Cardiac muscle cell (in vitro differentiated cells and primary cell): ENCODE measurements around the gene CD164L2. TPM values are rescaled to one million over a fixed set of nuclear protein-coding genes. Genes with fewer than 3 reads are reported as not detected.

Source experiments
- DNase-seq, 2 donors: peaks; one replicate each; pipeline versions ENCODE4 v3.0.0 to v3.0.0-alpha.2; 2010 to 2017; ENCODE audit warnings: low read depth in 1 of 2, low spot score in 1 of 2
- H3K27ac ChIP-seq: fragments of 200-600 bp; sonication (generic); 2 replicates; pipeline ENCODE4 v1.5.1; 2016
- H3K27me3 ChIP-seq: fragments of 200-600 bp; sonication (generic); 2 replicates; pipeline ENCODE4 v1.6.0; 2016; ENCODE audit warnings: control low read depth
- H3K36me3 ChIP-seq: fragments of 200-600 bp; sonication (generic); 2 replicates; pipeline ENCODE4 v1.5.1; 2016; ENCODE audit warnings: control low read depth
- H3K4me1 ChIP-seq: fragments of 200-600 bp; sonication (generic); 2 replicates; pipeline ENCODE4 v1.8.1; 2017; ENCODE audit warnings: low read depth, mild to moderate bottlenecking, mixed run types
- H3K4me3 ChIP-seq: fragments of 200-600 bp; sonication (generic); 2 replicates; pipeline ENCODE4 v1.5.1; 2016; ENCODE audit warnings: mild to moderate bottlenecking
- H3K9me3 ChIP-seq: fragments of 200-600 bp; sonication (generic); 2 replicates; pipeline ENCODE4 v1.5.1; 2017; ENCODE audit warnings: low read depth, mild to moderate bottlenecking, control low read depth
- CTCF ChIP-seq: IDR thresholded peaks from 2 replicates; pipeline ENCODE4 v1.5.1; 2012; ENCODE audit warnings: low read depth, mild to moderate bottlenecking, low read length
- polyA plus RNA-seq: library from polyadenylated mRNA; unstranded; fragments of >200 nt; fragmentation: Nextera tagmentation; extraction: Ambion mirVana; gene quantifications from 2 replicates; pipeline ENCODE4 v1.2.1, GENCODE V29; 2016
- total RNA-seq: library from RNA; depleted of rRNA; stranded (reverse); fragments of >200 nt; gene quantifications from 2 replicates; pipeline ENCODE4 v1.2.3, GENCODE V29; 2016

The CD164L2 gene
- total and polyA plus RNA-seq, 2 experiments from 2014 or later: 0.24 to 0.62 TPM

GRCh38 chr1:27331922-27332321 is 51.2 kb downstream of the CD164L2 start:
- TF ChIP-seq CTCF: no peak
- Histone ChIP-seq H3K4me1 (no peaks in the 10 kb centered on the region), H3K4me3 (no peak overlapping the region), H3K27me3 (no peaks in the 10 kb centered on the region), H3K27ac (peak overlapping the region; percentile 29), H3K9me3 (no peaks in the 10 kb centered on the region), H3K36me3 (no peaks in the 10 kb centered on the region)
- no peak for DNase-seq

DNA sequence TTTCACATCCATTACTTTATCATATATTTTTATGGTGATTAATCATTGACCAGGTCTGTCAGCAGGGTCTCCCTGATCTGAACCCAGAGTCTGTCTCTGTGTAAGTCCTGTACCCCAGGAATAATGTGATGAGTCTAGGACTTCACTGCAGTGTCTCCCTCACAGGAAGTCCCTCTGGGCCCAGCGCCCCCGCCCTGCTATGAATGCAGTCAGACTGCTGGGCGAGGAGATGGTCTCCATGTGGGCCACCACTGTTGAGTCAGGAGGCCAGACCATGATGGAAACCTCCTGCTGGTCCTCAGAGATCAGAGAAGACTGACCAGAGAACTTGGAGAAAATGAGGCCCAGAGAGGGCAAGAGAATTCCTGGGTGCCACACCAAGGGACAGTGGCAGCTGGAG is 51.7 kb downstream of the CD164L2 start:
- Histone ChIP-seq H3K9me3 (no peaks in the 10 kb centered on the region), H3K27ac (no peak overlapping the region), H3K4me3 (no peak overlapping the region), H3K4me1 (no peaks in the 10 kb centered on the region), H3K36me3 (no peaks in the 10 kb centered on the region), H3K27me3 (no peaks in the 10 kb centered on the region)
- DNase-seq: no peak
- TF ChIP-seq CTCF: no peak

- Histone ChIP-seq H3K36me3 (no peaks in the 10 kb centered on the region), H3K27me3 (no peaks in the 10 kb centered on the region), H3K27ac (no peak overlapping the region), H3K4me1 (no peaks in the 10 kb centered on the region), H3K9me3 (no peaks in the 10 kb centered on the region), H3K4me3 (no peak overlapping the region)
- TF ChIP-seq CTCF: no peak
- DNase-seq: no peak
These were observed 52.3 kb downstream of the CD164L2 start for GRCh38 chr1:27330786-27331185.

Other genes starting within 250 kb of the CD164L2 start
- gene SLC9A1, start 228.2 kb downstream of the CD164L2 start, total RNA-seq: 10.9 and 13.9 TPM in 2 replicates
- 18.7 and 19.4 TPM in 2 replicates for gene SLC9A1, start 228.2 kb downstream of the CD164L2 start, polyA plus RNA-seq
- 49.9 and 52.5 TPM in 2 replicates for gene WDTC1, start 148.7 kb downstream of the CD164L2 start, total RNA-seq
- gene WDTC1, start 148.7 kb downstream of the CD164L2 start, polyA plus RNA-seq: 18.9 and 22.8 TPM in 2 replicates
- 32.1 and 39.6 TPM in 2 replicates for gene TMEM222, start 61.2 kb downstream of the CD164L2 start, total RNA-seq
- gene TMEM222, start 61.2 kb downstream of the CD164L2 start, polyA plus RNA-seq: 55.2 and 60.5 TPM in 2 replicates
- gene SYTL1, start 41.3 kb downstream of the CD164L2 start, total RNA-seq: 14.7 and 23.5 TPM in 2 replicates
- gene SYTL1, start 41.3 kb downstream of the CD164L2 start, polyA plus RNA-seq: 31.8 and 44.1 TPM in 2 replicates
- 13.6 and 17.1 TPM in 2 replicates for gene MAP3K6, start 16.4 kb downstream of the CD164L2 start, total RNA-seq
- gene MAP3K6, start 16.4 kb downstream of the CD164L2 start, polyA plus RNA-seq: 12.7 and 17.8 TPM in 2 replicates
- gene FCN3, start 8.5 kb downstream of the CD164L2 start, total RNA-seq: 0.18 and 3.6 TPM in 2 replicates
- 0.81 and 2.9 TPM in 2 replicates for gene FCN3, start 8.5 kb downstream of the CD164L2 start, polyA plus RNA-seq
- gene GPR3, start 9.3 kb upstream of the CD164L2 start, total RNA-seq: 1.7 and 1.9 TPM in 2 replicates
- 2.8 and 3.1 TPM in 2 replicates for gene GPR3, start 9.3 kb upstream of the CD164L2 start, polyA plus RNA-seq
- 18.8 and 32.7 TPM in 2 replicates for gene WASF2, start 106.8 kb upstream of the CD164L2 start, total RNA-seq
- 53.4 and 69.2 TPM in 2 replicates for gene WASF2, start 106.8 kb upstream of the CD164L2 start, polyA plus RNA-seq
- 31.0 and 58.1 TPM in 2 replicates for gene AHDC1, start 220.8 kb upstream of the CD164L2 start, total RNA-seq
- gene AHDC1, start 220.8 kb upstream of the CD164L2 start, polyA plus RNA-seq: 16.3 and 21.1 TPM in 2 replicates